ENCODE data around the gene CPNE5.

The CPNE5 gene

DNA sequence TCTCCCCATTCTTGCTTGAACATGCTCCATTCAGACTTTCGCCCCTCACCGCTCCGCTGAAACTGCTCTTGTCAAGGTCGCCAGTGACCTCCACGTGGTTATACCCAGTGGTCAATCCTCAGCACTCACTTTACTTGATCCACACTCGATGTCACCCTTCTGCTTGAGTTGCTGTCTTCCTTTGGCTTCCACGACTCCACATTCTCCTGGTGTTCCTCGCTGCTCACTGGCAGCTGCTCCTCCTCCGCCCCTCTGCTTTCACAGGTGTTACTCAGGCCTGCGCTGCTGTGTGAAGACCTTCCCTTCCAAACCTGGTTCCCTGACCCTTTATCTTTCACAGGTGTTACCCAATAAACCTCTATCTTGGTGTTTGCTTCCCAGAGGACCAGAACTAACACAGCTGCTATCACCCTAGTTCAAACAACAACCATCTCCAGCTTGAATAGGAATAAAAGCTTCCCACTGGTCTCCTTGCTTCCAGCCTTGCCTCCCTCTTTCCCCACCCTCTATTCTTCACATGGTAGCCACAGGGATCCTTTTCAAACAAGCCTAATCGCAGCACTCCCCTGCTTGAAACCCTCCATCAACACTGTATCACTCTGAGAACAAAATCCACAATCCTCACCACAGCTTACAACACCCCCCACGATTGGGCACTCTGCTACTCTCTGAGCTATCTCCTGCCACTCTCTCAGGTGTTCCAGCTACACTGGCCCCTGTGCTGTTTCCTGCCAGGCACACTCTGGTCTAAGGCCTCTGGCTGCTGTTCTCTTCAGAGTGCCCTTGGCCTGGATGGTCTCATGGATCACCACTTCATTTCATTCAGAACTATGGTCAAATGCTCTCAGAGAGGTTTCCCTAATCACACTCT is 24.7 kb upstream of the CPNE5 start:
- no peak overlapping the region for H3K27ac ChIP-seq
- TF ChIP-seq ZFX (IDR thresholded peaks at IDR 0.05) (no peak), CTCF (conservative IDR thresholded peaks at IDR 0.05) (no peak)

- no peak for TF ChIP-seq CTCF (conservative IDR thresholded peaks at IDR 0.05)
- no peak for TF ChIP-seq ZFX (IDR thresholded peaks at IDR 0.05)
- no peak overlapping the region for H3K27ac ChIP-seq
Observed at GRCh38 chr6:36862848-36863382, 23.7 kb upstream of the CPNE5 start.

DNA sequence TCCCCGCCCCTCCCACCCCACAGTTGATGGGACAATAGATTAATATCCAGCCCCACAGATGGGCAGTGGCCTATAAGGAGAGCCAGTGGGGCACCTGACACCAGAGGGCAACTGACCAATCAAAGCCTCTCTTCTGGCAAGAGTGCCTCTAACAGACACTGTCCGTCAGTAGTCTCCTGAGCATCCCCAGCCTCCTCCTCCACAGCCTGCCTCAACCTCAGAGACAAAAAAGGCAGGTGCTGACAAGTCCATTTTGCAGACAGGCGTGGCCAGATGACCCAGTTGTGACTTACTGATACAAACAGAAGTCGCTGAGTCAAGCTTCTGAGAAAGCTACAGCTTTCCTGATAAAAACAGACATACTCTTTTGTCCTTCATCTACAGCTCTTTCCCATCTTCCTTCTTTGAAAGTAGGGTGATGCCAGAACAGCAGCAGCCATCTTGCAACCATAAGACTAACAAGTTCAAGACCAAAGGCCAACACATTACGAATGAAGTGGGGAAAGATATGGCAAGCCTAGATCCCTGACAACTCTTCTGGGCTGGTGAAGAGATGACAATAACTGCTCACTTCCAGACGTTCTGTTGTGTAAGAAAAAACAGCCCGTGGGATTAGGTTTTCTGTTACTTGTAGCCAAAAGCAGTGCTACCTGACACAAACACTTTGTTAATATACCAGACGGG is 23.1 kb upstream of the CPNE5 start:
- no peak overlapping the region for H3K27ac ChIP-seq
- no peak for TF ChIP-seq ZFX (IDR thresholded peaks at IDR 0.05)
- no peak for TF ChIP-seq CTCF (conservative IDR thresholded peaks at IDR 0.05)

GRCh38 chr6:36860126-36860525 is 20.9 kb upstream of the CPNE5 start:
- no peak overlapping the region for H3K27ac ChIP-seq
- TF ChIP-seq ZFX (IDR thresholded peaks at IDR 0.05) (no peak), CTCF (conservative IDR thresholded peaks at IDR 0.05) (no peak)

GRCh38 chr6:36858407-36858981 is 19.2 kb upstream of the CPNE5 start:
- TF ChIP-seq ZFX (IDR thresholded peaks at IDR 0.05) (no peak), CTCF (conservative IDR thresholded peaks at IDR 0.05) (no peak)
- H3K27ac ChIP-seq = no peak overlapping the region

DNA sequence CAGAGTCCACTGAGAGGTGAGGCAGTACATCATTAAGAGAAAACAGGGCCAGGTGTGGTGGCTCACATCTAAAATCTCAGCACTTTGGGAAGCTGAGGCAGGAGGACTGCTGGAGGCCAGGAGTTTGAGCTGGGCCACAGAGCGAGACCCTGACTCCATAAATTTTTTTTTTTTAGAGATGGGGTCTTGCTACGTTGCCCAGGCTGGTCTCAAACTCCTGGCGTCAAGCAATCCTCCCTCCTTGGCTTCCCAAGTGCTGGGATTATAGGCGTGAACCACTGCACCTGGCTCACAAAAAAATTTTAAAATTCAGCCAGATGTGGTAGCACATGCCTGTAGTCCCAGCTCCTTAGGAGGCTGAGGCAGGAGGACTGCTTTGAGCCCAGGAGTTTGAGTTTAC is 18.1 kb upstream of the CPNE5 start:
- no peak overlapping the region for H3K27ac ChIP-seq

More for the DNA sequence above, 18.1 kb upstream of the CPNE5 start:
- no peak for TF ChIP-seq ZFX (IDR thresholded peaks at IDR 0.05)
- no peak for TF ChIP-seq CTCF (conservative IDR thresholded peaks at IDR 0.05)
